ENCODE data around the gene NSUN2.

The NSUN2 gene

DNA sequence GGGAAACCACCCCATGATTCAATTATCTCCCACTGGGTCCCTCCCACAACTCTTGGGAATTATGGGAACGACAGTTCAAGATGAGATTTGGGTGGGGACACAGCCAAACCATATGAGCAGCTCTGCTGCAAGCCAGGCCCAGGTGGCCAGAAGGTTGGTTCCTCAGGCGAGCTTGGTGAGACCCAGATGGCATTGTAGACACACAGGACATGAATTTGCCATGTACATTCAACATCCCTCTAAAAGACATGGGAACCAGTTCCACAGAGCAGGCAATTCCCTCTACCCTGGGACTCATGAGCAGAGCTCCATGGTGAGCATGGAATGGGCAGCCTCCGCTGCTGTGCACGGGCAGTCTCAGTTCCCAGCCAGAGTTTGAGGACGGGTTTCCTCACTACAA lies 53.3 kb downstream of the NSUN2 start:
- no peak overlapping the region for H3K4me3 ChIP-seq (ENCODE audit: low read depth, low read length)
- TF ChIP-seq, protein P1, sequence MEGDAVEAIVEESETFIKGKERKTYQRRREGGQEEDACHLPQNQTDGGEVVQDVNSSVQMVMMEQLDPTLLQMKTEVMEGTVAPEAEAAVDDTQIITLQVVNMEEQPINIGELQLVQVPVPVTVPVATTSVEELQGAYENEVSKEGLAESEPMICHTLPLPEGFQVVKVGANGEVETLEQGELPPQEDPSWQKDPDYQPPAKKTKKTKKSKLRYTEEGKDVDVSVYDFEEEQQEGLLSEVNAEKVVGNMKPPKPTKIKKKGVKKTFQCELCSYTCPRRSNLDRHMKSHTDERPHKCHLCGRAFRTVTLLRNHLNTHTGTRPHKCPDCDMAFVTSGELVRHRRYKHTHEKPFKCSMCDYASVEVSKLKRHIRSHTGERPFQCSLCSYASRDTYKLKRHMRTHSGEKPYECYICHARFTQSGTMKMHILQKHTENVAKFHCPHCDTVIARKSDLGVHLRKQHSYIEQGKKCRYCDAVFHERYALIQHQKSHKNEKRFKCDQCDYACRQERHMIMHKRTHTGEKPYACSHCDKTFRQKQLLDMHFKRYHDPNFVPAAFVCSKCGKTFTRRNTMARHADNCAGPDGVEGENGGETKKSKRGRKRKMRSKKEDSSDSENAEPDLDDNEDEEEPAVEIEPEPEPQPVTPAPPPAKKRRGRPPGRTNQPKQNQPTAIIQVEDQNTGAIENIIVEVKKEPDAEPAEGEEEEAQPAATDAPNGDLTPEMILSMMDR (IDR thresholded peaks at IDR 0.05; ENCODE audit: low read depth, low read length), result no peak
- no peak for DNase-seq (ENCODE audit: low read depth, low spot score)
- in situ Hi-C loops (cut with HindIII; ENCODE audit: low sequenced_read_pairs), result no loop called here

DNA sequence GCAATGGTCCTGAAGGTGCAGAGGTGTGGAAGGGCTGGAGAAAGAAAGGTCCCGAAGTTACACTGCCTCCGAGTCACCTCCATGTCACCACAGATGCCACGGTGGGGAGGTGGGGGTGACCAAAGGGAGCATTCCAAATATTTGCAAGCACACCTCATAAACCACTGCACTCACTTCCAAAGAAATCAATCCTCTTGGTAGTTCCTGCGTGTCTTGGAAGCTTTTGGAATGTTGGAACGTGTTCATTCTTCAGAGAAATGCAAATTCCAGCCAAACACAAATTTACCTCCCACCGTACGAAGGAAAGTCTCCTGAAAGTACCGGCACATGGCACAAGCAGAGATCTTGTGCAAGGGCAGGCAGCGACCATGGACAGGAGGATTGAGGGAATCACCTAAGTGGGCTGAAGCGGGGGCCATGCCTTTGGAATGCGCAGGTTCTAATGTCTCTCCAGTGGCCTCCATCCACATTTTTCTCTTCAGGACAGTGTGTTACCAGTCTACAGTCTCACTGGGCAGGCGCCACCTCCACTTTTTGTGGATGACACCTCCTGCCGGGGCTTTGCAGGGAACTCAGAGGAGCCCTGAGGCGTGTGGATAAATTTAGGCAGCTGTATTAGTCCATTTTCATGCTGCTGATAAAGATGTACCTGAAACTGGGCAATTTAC lies 54.0 kb downstream of the NSUN2 start:
- H3K4me3 ChIP-seq (ENCODE audit: low read depth, low read length), result no peak overlapping the region
- in situ Hi-C loops (cut with HindIII; ENCODE audit: low sequenced_read_pairs), result no loop called here
- TF ChIP-seq, protein P1 (IDR thresholded peaks at IDR 0.05; ENCODE audit: low read depth, low read length), result no peak
- DNase-seq (ENCODE audit: low read depth, low spot score), result no peak

DNA sequence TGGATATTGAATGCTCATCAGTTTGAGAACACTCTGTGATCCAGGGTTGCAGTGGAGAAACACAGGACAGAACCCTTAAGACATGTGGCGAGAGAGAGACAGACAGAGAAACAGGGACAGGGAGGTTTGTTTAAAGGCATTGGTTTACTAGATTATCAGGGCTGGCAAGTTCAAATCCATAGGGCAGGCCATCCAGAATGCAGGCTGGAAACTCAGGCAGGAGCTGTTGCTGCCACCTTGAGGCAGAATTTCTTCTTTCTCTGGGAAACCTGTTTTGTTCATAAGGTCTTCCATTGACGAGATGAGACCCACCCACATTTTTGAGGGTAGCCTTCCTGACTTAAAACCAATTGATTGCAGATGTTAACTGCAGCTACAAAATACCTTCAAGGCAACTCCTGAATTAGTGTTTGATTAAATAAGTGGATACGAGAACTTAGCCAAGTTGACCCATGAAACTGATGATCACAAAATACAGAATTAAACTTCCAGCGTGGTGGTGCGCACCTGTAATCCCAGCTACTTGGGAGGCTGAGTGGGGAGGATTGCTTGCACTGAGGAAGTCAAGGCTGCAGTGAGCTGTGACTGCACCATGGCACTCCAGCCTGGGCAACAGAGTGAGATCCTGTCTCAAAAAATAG lies 55.9 kb downstream of the NSUN2 start:
- in situ Hi-C loops (cut with HindIII; ENCODE audit: low sequenced_read_pairs), result no loop called here
- TF ChIP-seq, protein P1 (IDR thresholded peaks at IDR 0.05; ENCODE audit: low read depth, low read length), result peak; percentile 66
- DNase-seq (ENCODE audit: low read depth, low spot score), result peak; percentile 58
- no peak overlapping the region for H3K4me3 ChIP-seq (ENCODE audit: low read depth, low read length)

DNA sequence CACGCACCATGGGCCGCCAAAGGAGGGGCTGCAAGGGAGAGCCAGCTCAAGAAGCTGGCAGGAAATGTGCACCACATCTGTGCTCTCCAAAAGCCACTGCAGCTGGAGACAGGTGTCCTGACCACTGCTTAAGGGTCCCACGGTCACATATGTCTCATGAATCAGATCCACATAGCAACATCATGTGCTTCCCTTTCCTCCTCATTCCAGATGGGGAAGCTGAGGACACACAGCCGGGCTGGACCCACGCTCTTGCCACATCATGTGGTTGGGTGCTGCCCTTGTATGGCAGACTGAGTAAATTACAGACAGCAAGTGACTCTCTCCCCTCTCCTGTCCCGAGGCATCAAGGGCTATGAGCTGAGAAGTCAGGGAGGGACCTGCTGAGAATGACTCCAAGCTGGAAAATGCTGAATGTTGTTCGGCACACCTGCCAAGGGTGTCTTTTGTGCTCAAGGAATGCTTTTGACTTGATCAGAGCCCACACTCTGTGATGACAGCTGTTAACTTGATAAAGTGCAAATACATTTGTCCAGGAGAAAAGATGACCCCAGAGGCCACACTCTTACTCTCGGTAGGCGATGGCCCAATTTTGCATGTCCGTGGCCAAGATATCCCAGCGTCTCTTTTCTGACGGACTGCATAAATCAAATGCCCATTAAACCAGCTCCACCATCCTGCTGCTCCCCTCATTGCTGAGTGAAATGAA lies 58.2 kb downstream of the NSUN2 start:
- in situ Hi-C loops (cut with HindIII; ENCODE audit: low sequenced_read_pairs), result no loop called here
- TF ChIP-seq, protein P1 (IDR thresholded peaks at IDR 0.05; ENCODE audit: low read depth, low read length), result no peak
- DNase-seq (ENCODE audit: low read depth, low spot score), result no peak
- H3K4me3 ChIP-seq (ENCODE audit: low read depth, low read length), result no peak overlapping the region

DNA sequence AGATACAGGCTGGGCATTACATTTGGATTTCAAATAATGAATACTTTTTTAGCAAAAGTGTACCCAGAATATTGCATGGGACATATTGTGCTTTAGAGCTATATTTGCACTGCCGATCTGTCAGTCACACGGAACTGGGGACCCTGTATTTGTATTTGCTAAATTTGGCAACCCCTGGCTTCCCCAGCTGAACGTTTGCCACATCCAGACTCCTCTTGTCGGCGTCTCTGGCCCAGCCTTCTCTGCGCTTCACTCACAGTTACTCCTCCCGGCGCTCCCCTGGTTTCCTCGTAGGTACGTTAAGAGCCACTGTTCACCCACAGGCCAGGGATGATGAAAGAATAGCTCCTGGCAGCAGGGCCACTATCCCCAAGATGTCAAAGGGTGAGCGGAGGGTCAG lies 58.7 kb downstream of the NSUN2 start:
- no peak overlapping the region for H3K4me3 ChIP-seq (ENCODE audit: low read depth, low read length)
- in situ Hi-C loops (cut with HindIII; ENCODE audit: low sequenced_read_pairs), result no loop called here
- TF ChIP-seq, protein P1 (IDR thresholded peaks at IDR 0.05; ENCODE audit: low read depth, low read length), result no peak
- DNase-seq (ENCODE audit: low read depth, low spot score), result no peak

DNA sequence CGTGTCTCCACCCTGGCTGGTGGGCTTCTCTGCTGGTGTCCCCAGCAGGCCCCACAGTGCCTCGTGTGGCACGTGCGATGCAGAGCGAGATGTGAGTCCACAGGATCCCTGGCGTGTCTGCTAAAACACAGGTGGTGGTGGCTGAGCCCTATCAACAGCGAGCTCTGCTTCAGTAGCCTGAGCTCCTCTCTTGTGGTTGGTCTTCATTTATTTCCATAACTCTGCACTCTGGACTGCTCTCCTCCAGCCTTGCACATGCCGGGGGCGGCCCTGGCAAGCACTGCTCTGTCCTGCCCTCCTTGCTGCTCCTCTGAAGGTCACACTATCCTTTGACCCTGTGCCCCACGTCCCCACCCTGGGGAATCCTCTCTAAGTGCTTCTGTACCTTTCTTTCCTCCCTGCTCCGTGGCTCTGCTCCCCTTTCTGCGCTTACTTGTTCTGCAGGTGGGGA lies 59.2 kb downstream of the NSUN2 start:
- in situ Hi-C loops (cut with HindIII; ENCODE audit: low sequenced_read_pairs), result no loop called here
- TF ChIP-seq, protein P1 (IDR thresholded peaks at IDR 0.05; ENCODE audit: low read depth, low read length), result no peak
- H3K4me3 ChIP-seq (ENCODE audit: low read depth, low read length), result no peak overlapping the region
- DNase-seq (ENCODE audit: low read depth, low spot score), result no peak
